ENCODE measurements around the gene ITGA3.

DNA sequence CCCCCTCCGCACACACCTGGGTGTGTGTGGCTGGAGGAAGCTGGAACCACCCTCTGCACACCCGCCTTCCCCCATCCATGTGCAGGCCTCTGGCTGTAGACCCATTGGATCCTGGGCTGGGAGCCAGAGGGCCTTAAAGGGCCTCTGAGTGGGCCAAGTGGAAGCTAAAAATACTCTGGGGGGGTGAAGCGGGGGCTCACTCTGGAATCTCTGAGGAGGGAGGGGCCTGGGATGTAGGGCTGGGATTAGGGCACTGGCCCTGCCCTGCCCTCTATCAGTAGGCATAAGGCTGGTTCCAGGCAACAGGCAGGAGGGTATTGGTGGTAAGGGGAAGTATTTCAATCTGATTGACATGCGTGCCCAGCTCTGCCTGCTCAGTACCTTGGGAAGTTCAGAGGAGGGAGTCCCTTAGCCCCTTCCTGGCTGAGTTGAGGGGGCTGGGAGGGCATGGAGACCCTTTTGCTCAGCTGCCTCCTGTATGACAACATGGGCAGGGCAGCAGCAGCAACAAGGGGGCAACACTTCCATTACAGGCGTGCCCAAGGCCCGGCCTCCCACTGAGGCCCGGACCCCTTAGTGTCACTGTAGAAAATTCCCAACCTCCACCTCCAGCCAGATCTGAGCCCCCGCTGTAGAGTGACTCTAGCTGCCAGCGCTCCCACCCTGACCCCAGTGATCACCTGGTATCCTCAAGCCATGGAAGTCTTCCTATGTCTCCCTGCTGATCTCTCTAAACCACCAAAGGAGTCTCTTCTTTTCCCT lies 5.2 kb downstream of the ITGA3 start:
- TF ChIP-seq, protein P1, sequence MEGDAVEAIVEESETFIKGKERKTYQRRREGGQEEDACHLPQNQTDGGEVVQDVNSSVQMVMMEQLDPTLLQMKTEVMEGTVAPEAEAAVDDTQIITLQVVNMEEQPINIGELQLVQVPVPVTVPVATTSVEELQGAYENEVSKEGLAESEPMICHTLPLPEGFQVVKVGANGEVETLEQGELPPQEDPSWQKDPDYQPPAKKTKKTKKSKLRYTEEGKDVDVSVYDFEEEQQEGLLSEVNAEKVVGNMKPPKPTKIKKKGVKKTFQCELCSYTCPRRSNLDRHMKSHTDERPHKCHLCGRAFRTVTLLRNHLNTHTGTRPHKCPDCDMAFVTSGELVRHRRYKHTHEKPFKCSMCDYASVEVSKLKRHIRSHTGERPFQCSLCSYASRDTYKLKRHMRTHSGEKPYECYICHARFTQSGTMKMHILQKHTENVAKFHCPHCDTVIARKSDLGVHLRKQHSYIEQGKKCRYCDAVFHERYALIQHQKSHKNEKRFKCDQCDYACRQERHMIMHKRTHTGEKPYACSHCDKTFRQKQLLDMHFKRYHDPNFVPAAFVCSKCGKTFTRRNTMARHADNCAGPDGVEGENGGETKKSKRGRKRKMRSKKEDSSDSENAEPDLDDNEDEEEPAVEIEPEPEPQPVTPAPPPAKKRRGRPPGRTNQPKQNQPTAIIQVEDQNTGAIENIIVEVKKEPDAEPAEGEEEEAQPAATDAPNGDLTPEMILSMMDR (IDR thresholded peaks at IDR 0.05; ENCODE audit: low read depth, low read length) = no peak
- TF ChIP-seq MYC (IDR thresholded peaks at IDR 0.05; ENCODE audit: low read depth, low read length) (no peak), POLR2A (IDR thresholded peaks at IDR 0.05; ENCODE audit: extremely low read depth, insufficient read length) (no peak)
- TF ChIP-seq, protein P2, sequence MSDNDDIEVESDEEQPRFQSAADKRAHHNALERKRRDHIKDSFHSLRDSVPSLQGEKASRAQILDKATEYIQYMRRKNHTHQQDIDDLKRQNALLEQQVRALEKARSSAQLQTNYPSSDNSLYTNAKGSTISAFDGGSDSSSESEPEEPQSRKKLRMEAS (IDR thresholded peaks at IDR 0.05; ENCODE audit: low read depth, low read length) = no peak

Data from NB4 (cell line).